Endodermal cell (in vitro differentiated cells): Measurements from ENCODE around the gene NDUFA8. TPM values are rescaled to one million over a fixed set of nuclear protein-coding genes. Genes with fewer than 3 reads are reported as not detected.

Experiments
- DNase-seq: peaks from one replicate; pipeline ENCODE4 v3.0.0-alpha.2; 2017
- H3K27ac ChIP-seq: 2 replicates; pipeline ENCODE4 v1.5.1; 2013; ENCODE audit warnings: mild to moderate bottlenecking, low read depth, low read length, moderate library complexity
- H3K27me3 ChIP-seq: 2 replicates; pipeline ENCODE4 v1.6.1; 2013; ENCODE audit warnings: mild to moderate bottlenecking, low read length, moderate library complexity; ENCODE audit not compliant: insufficient read depth, control insufficient read depth, poor library complexity, severe bottlenecking
- H3K36me3 ChIP-seq: 2 replicates; pipeline ENCODE4 v1.7.0; 2013; ENCODE audit warnings: mild to moderate bottlenecking, low read length, moderate library complexity; ENCODE audit not compliant: control insufficient read depth, insufficient read depth
- H3K4me1 ChIP-seq: one replicate; pipeline ENCODE4 v1.7.0; 2013; ENCODE audit warnings: low read length; ENCODE audit not compliant: control insufficient read depth, insufficient read depth
- H3K4me3 ChIP-seq: 2 replicates; pipeline ENCODE4 v1.5.1; 2013; ENCODE audit warnings: mild to moderate bottlenecking, low read length, moderate library complexity
- H3K9ac ChIP-seq: 2 replicates; pipeline ENCODE4 v1.6.1; 2013; ENCODE audit warnings: mild to moderate bottlenecking, low read length, moderate library complexity; ENCODE audit not compliant: poor library complexity, severe bottlenecking; ENCODE audit errors: extremely low read depth
- H3K9me3 ChIP-seq: 2 replicates; pipeline ENCODE4 v1.6.1; 2013; ENCODE audit warnings: mild to moderate bottlenecking, low read length, moderate library complexity; ENCODE audit not compliant: control insufficient read depth
- H3K27ac Mint-ChIP-seq: 2 replicates; pipeline ENCODE4 v1.8.0; 2020; ENCODE audit warnings: mixed read lengths
- H3K27me3 Mint-ChIP-seq: 2 replicates; pipeline ENCODE4 v1.8.0; 2021; ENCODE audit warnings: mild to moderate bottlenecking, mixed read lengths; ENCODE audit not compliant: insufficient read depth
- H3K36me3 Mint-ChIP-seq: 2 replicates; pipeline ENCODE4 v1.8.0; 2020; ENCODE audit warnings: low read depth, mixed read lengths
- H3K4me1 Mint-ChIP-seq: 2 replicates; pipeline ENCODE4 v1.8.0; 2020; ENCODE audit warnings: mixed read lengths
- H3K4me3 Mint-ChIP-seq: 2 replicates; pipeline ENCODE4 v1.8.0; 2020; ENCODE audit warnings: mild to moderate bottlenecking, moderate library complexity, mixed read lengths
- H3K9me3 Mint-ChIP-seq: 2 replicates; pipeline ENCODE4 v1.8.0; 2020; ENCODE audit warnings: mild to moderate bottlenecking, mixed read lengths
- CTCF ChIP-seq: fragments of 200-600 bp; sonication (generic); conservative IDR thresholded peaks from 2 replicates; pipeline ENCODE4 v1.5.0; 2021; ENCODE audit warnings: antibody characterized with exemption, mild to moderate bottlenecking
- WGBS, 2 experiments: methylation state at CpG; one replicate each; pipeline versions ENCODE4 v1.1.5 to v1.1.7; 2013; ENCODE audit warnings: missing lambda C conversion rate in 2 of 2, mixed read lengths in 1 of 2; ENCODE audit not compliant: insufficient coverage in 1 of 2, insufficient read length in 1 of 2; 5-methylcytosine and 5-hydroxymethylcytosine counted together
- total RNA-seq, 2 donors: library from RNA; stranded (reverse); fragmentation: NEBNext Ultra II Directional in 1 of 2; extraction: Animal tissue kit (Norgen Biotek cat#: 25700) in 1 of 2; gene quantifications; 2 replicates in 1 of 2; 3 replicates in 1 of 2; pipeline ENCODE4 v1.2.1, GENCODE V29; 2021

Gene NDUFA8
- total RNA-seq, 2 donors from 2014 or later = 65.8 to 67.8 TPM

- Mint-ChIP-seq H3K36me3 (no peaks in the 10 kb centered on the region), H3K27ac (no peak overlapping the region), H3K9me3 (no peaks in the 10 kb centered on the region), H3K4me3 (no peak overlapping the region), H3K4me1 (peaks cover 32% of the 10 kb centered on the region), H3K27me3 (peaks cover 18% of the 10 kb centered on the region)
- no peak overlapping the region for H3K4me3 ChIP-seq
- H3K9ac ChIP-seq = no peak overlapping the region
- no peaks in the 10 kb centered on the region for H3K9me3 ChIP-seq
- H3K27me3 ChIP-seq = no peaks in the 10 kb centered on the region
- H3K27ac ChIP-seq = no peak overlapping the region
- 84 to 85% methylated on average over 12 to 17 of the region's 17 CpGs for WGBS, 2 experiments
- no peaks in the 10 kb centered on the region for H3K36me3 ChIP-seq
- TF ChIP-seq CTCF = no peak
- DNase-seq = no peak
- H3K4me1 ChIP-seq = peaks cover 9% of the 10 kb centered on the region
These were observed 25.5 kb downstream of the NDUFA8 start for GRCh38 chr9:122133984-122134535.

- no peak overlapping the region for H3K4me3 Mint-ChIP-seq
- no peaks in the 10 kb centered on the region for H3K9me3 Mint-ChIP-seq
- no peaks in the 10 kb centered on the region for H3K27me3 ChIP-seq
- no peaks in the 10 kb centered on the region for H3K9me3 ChIP-seq
- no peak overlapping the region for H3K27ac ChIP-seq
- H3K27me3 Mint-ChIP-seq = peaks cover 20% of the 10 kb centered on the region
- TF ChIP-seq CTCF = no peak
- H3K9ac ChIP-seq = no peak overlapping the region
- no peaks in the 10 kb centered on the region for H3K36me3 Mint-ChIP-seq
- no peak overlapping the region for H3K27ac Mint-ChIP-seq
- DNase-seq = no peak
- no peaks in the 10 kb centered on the region for H3K36me3 ChIP-seq
- 75 to 78% methylated on average over 8 to 12 of the region's 12 CpGs for WGBS, 2 experiments
- peaks cover 28% of the 10 kb centered on the region for H3K4me1 Mint-ChIP-seq
- H3K4me1 ChIP-seq = peaks cover 9% of the 10 kb centered on the region
- no peak overlapping the region for H3K4me3 ChIP-seq
These were observed 26.2 kb downstream of the NDUFA8 start for GRCh38 chr9:122133263-122133983.

GRCh38 chr9:122132539-122132938 is 27.0 kb downstream of the NDUFA8 start:
- Mint-ChIP-seq H3K27me3 (peaks cover 23% of the 10 kb centered on the region), H3K4me3 (no peak overlapping the region), H3K27ac (no peak overlapping the region), H3K4me1 (peaks cover 27% of the 10 kb centered on the region), H3K9me3 (no peaks in the 10 kb centered on the region), H3K36me3 (no peaks in the 10 kb centered on the region)
- TF ChIP-seq CTCF = no peak
- Histone ChIP-seq H3K36me3 (no peaks in the 10 kb centered on the region), H3K27me3 (peaks cover 4% of the 10 kb centered on the region), H3K4me1 (peaks cover 9% of the 10 kb centered on the region), H3K9ac (no peak overlapping the region), H3K9me3 (no peaks in the 10 kb centered on the region), H3K4me3 (no peak overlapping the region), H3K27ac (no peak overlapping the region)
- no peak for DNase-seq
- WGBS, 2 experiments = 95 to 96% methylated on average over 3 to 4 of the region's 4 CpGs
